GM18505 (cell line): ENCODE results near the gene MRPS6.

Experiments used
- ATAC-seq: cut with Tn5 transposase; IDR thresholded peaks from one replicate; pipeline ENCODE4 v1.9.1; 2021; ENCODE audit not compliant: unreplicated experiment
- POLR2A ChIP-seq: IDR thresholded peaks from 4 replicates; pipeline ENCODE4 v1.6.1; 2011; ENCODE audit warnings: borderline replicate concordance; ENCODE audit not compliant: insufficient read depth, insufficient read length; ENCODE audit errors: extremely low read depth

The MRPS6 gene

DNA sequence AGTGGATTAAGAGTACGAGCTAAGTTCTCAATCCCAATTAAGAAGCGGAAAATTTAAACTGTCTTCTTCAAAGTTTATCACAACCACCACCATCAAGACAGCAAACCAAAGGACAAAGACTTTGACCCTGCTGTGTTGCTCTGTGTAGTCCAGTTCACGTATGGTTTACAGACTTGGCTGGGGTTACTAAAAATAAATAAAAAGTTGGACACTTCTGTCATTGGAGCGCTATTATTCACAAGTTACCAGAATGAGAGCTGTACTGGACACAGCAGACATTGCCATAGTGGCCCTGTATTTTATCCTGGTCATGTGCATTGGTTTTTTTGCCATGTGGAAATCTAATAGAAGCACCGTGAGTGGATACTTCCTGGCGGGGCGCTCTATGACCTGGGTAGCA, 21.6 kb downstream of the MRPS6 start:
- TF ChIP-seq POLR2A = no peak
- no peak for ATAC-seq

DNA sequence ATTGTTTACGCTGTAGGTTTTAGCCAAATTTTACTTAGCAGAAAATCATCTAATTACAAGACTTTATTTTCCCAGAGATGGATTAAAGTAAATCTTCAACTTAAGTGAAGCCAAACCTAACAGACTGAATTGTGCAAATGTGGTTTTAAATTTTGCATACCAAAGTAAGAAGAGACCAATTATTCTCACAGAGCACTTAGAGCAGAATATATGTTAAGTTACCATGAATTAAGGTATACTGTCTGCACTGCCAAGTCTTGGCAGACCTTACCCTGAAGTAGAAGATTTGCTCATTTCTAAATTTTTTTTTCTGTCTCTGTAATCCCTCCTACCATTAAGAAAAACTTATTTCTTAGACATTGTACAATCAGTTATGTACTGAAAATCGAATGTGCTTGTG, 24.1 kb downstream of the MRPS6 start:
- TF ChIP-seq POLR2A = no peak
- ATAC-seq = no peak

DNA sequence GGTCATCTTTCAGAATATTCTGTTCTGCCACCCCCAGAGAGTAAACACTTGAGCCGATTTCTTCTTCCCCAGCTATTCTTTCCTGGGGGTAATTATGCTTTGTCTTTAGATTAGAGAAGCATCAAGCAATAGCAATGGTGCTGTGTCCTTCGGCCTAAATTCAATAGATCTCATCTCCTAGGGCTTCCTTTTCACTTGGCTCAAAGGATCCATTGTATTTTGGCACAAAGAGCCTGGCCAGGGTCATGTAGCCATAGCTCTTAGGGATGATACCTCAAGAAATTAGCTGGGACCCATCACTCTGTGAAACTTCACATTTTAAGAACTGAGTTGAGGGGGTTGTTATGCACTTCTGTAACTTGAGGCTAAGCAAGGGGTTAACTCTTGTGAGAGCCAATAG, 27.0 kb downstream of the MRPS6 start:
- TF ChIP-seq POLR2A = no peak
- no peak for ATAC-seq

DNA sequence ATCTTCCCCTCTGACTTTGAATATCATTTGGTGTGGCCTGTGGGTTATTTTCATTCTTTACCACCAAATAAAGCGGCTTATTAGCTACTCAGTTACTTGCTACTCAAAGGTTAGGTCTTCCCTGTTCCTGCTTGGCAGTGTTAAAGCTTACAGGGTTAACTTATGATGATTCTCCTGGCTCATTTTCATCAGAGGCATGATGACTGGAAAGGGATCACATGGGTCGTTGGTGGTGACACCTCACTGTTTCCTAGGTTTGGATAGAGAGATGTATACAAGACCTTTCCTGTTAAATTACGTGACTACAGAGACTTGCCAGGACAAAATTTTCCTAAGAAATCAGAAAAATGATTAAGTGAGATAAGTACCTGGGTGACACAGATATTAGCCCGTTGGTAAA, 27.4 kb downstream of the MRPS6 start:
- no peak for ATAC-seq
- TF ChIP-seq POLR2A = no peak

DNA sequence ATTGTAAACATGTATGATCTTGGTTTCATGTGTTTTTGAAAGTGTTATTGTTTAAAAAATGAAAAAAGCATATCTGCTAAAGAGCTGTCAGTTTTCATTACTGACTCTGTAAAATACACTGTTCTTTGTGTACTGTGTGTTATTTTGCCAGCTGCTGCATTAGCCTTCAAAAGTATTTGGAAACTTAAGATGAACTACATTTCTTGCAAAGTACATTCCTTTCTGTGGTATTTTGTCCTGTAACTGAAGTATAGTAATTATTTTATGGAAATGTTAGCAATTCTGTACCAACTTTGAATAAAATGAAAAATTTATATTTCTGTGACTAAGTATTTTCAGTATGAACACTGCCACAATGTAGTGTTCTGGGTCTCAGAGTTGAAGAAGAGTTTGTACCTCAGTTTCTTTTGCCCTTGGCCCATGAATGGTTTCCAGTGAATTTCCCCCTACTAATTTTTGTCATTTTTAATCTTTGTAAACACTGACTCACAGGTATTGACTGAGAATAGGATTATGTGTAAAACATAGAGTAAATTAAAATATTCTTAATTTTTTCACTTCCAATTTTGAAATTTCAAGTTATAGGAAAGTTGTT, 32.7 kb downstream of the MRPS6 start:
- ATAC-seq = no peak
- no peak for TF ChIP-seq POLR2A

DNA sequence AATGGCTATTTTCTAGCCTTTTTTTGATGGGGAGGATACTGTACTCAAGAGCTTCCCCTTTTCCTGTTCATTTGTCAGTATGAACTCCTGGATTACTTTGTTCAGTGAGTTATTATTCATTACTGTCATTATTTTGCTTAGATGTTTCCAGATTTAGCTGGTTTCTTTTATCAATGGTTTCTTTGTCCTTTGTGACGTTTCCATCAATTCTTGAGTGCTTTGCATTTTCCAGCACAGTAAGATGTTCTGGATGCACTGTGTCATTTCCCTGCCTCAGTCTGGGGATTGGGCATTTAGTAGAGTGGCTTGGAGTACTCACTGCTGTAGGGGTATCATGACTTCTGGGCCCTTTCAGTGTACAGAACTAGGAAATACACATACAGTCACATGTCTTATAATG, 34.2 kb downstream of the MRPS6 start:
- TF ChIP-seq POLR2A = no peak

DNA sequence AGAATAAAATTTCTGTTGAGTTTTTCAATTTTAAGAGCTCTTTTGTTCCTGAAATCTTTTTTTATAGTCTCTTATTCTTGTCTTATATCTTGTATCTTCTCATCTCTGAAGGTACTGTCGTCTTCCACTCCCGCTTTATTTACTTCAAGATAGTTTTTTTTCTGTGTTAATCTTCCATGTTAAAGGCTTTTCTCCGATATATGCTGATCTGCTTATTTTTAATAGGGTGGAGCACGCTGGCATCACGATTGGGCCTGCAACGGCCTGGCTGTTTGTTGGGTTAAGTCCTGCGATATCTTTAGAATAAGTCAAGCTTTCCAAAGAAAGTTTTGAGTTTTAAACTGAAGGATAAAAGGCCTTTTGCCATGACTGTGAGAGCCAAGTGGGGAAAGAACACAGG, 35.7 kb downstream of the MRPS6 start:
- no peak for TF ChIP-seq POLR2A
- ATAC-seq = no peak

More for the DNA sequence above, 34.2 kb downstream of the MRPS6 start:
- ATAC-seq = no peak

DNA sequence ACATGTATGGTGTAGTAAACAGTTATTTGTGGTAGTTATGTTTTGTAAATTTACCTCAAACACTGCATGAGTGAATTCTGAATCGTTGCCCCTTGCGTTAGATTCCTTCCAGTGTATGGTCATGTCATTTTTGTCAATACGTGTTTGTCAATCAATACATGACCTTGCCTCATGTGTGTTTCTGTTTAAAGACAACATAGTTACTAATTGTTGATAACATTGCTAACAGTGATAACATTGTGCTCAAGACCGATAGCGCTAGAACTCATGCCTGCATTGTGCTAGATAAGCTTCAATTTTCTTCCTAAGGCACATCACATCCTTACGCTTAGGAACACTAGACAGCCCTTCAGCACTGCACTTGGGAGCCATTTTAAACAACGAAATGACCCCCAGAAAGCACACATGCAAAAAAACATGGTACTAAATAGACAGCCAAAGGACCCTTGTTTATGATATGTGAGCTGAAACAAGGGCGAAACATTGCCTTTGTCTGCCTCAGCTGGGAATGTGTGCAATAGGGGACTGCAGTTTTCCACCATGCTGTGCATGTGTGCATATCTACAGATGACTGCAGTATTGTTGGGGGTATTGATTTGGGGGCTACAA, 37.3 kb downstream of the MRPS6 start:
- TF ChIP-seq POLR2A = no peak
- no peak for ATAC-seq

DNA sequence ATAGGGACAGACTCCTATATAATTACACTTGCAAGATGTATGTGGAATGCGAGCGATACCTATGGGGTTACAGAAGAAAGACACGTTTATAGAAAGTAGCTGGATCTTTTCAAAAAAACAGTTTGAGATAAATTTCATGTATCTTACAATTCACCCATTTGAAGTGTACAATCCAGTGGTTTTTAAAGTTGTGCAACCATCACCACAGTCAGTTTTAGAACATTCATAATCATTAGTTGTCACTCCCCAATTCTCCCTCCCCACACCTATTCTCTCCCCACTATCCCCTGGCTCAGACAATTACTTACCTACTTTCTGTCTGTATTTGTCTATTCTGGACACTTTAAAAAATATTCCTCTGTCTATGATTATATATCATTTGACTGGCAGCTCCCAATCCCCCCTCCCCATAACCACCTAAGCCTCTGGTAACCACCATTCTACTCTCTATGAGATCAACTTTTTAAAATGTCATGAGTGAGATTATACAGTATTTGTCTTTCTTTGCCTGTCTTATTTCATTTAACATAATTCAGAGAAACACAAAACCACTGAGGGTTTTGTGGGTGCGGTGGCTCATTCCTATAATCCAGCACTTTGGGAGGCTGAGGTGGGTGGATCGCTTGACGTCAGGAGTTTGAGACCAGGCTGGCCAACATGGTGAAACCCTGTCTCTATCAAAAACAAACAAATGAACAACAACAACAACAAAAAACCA, 39.1 kb downstream of the MRPS6 start:
- no peak for ATAC-seq
- no peak for TF ChIP-seq POLR2A

DNA sequence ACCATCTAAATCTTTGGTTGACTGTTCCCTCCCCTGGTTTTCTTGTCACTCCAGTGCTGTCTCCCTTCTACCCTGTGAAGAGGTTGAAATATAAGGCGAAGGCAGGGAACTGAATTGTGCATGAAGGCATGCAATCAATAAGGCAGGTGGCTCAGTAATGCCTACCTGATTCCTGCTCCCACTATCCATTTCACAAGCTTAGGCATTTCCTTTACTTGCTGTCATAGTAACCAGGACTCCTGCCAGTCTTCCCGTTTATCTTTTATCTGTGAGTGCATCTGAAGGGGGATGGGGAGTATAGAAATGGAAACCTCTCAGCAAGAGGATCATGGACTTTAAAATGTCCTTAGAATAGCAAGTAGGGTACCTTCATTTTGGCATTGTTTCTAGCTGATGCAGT, 40.5 kb downstream of the MRPS6 start:
- TF ChIP-seq POLR2A = no peak
- ATAC-seq = no peak

DNA sequence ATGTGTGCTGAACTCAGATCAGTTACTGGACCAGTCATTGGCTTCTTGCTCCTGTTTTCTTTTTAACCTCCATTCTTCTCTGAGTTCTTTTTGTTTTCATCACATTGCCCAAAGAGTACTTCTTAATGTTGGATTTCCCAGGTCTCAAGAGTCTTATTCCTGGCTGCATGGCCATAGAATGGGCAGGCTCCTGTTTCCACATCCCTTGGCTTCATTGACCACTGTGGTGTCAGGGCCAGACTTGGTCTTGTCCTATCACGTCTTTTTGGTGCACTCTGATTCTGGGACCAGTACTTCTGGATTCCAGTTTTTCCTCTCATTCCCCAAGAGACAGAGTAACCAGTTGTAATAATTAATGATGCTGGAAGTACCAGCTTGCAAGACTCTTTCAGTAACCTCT, 41.8 kb downstream of the MRPS6 start:
- no peak for ATAC-seq
- TF ChIP-seq POLR2A = no peak

DNA sequence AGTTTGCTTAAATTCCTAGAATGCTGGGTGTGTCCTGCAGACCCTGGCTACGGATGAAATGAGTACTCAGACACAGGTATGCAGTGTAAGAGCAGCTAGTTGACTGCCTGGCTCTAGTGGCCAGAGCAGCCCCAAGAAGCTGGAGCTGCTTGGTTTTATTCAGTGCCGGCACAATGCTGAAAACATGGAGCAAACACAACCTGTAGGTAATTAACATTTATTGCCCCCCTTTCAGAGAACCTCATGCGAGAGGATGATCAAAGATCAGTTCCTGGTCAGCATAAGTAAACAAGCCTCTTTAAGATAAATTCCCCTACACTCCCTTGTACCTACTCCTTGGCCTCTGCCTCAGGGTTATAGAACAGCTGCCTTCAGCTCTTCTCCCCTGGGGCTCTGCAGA, 43.2 kb downstream of the MRPS6 start:
- no peak for TF ChIP-seq POLR2A
- no peak for ATAC-seq

DNA sequence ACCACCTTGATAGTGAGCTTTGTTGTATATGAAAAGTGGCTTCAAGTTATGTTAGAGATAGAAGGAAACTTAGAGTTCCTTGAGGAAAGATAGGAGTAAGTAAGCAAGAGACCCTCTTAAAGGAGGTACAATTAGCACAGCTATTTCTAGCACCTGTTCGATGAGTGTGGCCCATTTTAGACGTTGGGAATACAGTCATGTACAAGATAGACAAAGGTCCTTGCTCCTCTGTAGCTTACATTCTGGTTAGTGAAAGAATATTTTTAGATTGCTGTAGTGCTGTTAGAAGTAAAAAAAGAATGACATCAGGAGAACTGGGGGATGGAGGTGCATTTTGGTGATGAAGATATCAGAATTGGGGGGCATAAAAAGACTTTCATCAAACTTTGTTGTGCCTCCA, 47.5 kb downstream of the MRPS6 start:
- no peak for ATAC-seq
- TF ChIP-seq POLR2A = no peak

DNA sequence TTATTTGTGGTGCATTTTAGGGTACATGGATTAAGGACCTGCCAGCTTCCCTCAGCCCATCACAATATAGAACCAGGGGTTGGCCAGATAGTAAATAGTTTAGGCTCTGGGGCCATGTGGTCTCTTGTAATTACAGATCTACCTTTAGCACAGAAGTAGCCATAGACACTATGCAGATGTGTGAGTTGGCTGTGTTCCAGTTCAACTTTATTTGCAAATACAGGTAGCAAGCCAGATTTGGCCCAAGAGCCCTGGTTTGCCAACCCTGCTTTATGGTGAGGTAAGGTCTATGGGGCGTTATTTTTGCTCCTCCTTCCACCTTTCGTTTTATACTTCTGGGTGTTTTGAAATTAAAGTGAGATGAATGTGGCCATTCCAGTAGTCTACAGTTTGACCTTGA, 48.7 kb downstream of the MRPS6 start:
- TF ChIP-seq POLR2A = no peak
- ATAC-seq = no peak
